Activated B cell treated with CpG ODN at 0.5 μM for 24 hours (primary cell): Measurements from ENCODE around the gene TRRAP. TPM values are rescaled to one million over a fixed set of nuclear protein-coding genes. Genes with fewer than 3 reads are reported as not detected.

Experiments
- ATAC-seq: fragments of 200-7000 bp; cut with Tn5 transposase; one replicate; pipeline ENCODE4 v1.10.0; 2021; ENCODE audit warnings: low read depth, mild to moderate bottlenecking, moderate library complexity
- CTCF ChIA-PET: fragments of 350-600 bp; sonication (Branson Sonifier 250); formaldehyde crosslinking; loops from one replicate; lab custom pipeline; 2021; ENCODE audit warnings: antibody characterized with exemption; lab: Charles Lee
- POLR2A ChIA-PET: fragments of 350-600 bp; sonication (Branson Sonifier 250); formaldehyde crosslinking; loops from one replicate; lab custom pipeline; 2021; ENCODE audit warnings: antibody characterized with exemption; lab: Charles Lee
- DNase-seq: peaks from one replicate; pipeline ENCODE4 v3.0.0; 2022
- H3K27ac Mint-ChIP-seq: one replicate; pipeline ENCODE4 v1.8.0; 2020; ENCODE audit warnings: mixed read lengths
- H3K27me3 Mint-ChIP-seq: one replicate; pipeline ENCODE4 v1.8.0; 2021; ENCODE audit warnings: mixed read lengths
- H3K36me3 Mint-ChIP-seq: one replicate; pipeline ENCODE4 v1.8.0; 2021; ENCODE audit warnings: low read depth, mixed read lengths
- H3K4me1 Mint-ChIP-seq: one replicate; pipeline ENCODE4 v1.8.0; 2021; ENCODE audit warnings: mixed read lengths
- H3K4me3 Mint-ChIP-seq: one replicate; pipeline ENCODE4 v1.8.0; 2020; ENCODE audit warnings: mild to moderate bottlenecking, mixed read lengths
- H3K9me3 Mint-ChIP-seq: one replicate; pipeline ENCODE4 v1.8.0; 2020; ENCODE audit warnings: mixed read lengths
- CTCF ChIP-seq: fragments of 200-600 bp; IDR thresholded peaks from one replicate; pipeline ENCODE4 v1.8.0; 2022; ENCODE audit warnings: antibody characterized with exemption, mild to moderate bottlenecking
- intact Hi-C: fragments of 100-400 bp; cut with micrococcal nuclease; formaldehyde crosslinking; loops from one replicate; pipeline ENCODE4 v1.15.1; 2024
- total RNA-seq: library from RNA; stranded (reverse); gene quantifications from 2 replicates; pipeline ENCODE4 v1.2.3, GENCODE V29; 2022

TRRAP gene
- total RNA-seq, 1 donor from 2014 or later, result 77.9 TPM

GRCh38 chr7:98874942-98875341 lies 3.4 kb upstream of the TRRAP start:
- Mint-ChIP-seq H3K27me3 (peaks cover 5% of the 10 kb centered on the region), H3K4me1 (peaks cover 22% of the 10 kb centered on the region), H3K9me3 (no peaks in the 10 kb centered on the region), H3K36me3 (peaks cover 4% of the 10 kb centered on the region), H3K27ac (no peak overlapping the region), H3K4me3 (no peak overlapping the region)
- ATAC-seq (no peak), DNase-seq (no peak)
- ChIA-PET POLR2A (no interaction called here), CTCF (interaction anchor here (1.0 kb wide), 1 partner anchor 43 kb away, joined by 3 read pairs; no protein-coding TSS in a partner anchor)
- intact Hi-C loops, result loop anchor here (10.0 kb wide), 3 partner anchors 560 to 770 kb away; partner anchors contain the start of genes FAM200A, LMTK2 and ZNF655
- TF ChIP-seq CTCF, result no peak

GRCh38 chr7:98875501-98875900 lies 2.8 kb upstream of the TRRAP start:
- Mint-ChIP-seq H3K27ac (no peak overlapping the region), H3K4me1 (peaks cover 24% of the 10 kb centered on the region), H3K36me3 (peaks cover 4% of the 10 kb centered on the region), H3K27me3 (peaks cover 3% of the 10 kb centered on the region), H3K9me3 (no peaks in the 10 kb centered on the region), H3K4me3 (no peak overlapping the region)
- ChIA-PET POLR2A (no interaction called here), CTCF (no interaction called here)
- DNase-seq, result no peak
- ATAC-seq, result no peak
- TF ChIP-seq CTCF, result no peak
- intact Hi-C loops, result loop anchor here (10.0 kb wide), 3 partner anchors 561 to 771 kb away; partner anchors contain the start of genes FAM200A, LMTK2 and ZNF655

- intact Hi-C loops, result loop anchor here (10.0 kb wide), 3 partner anchors 562 to 772 kb away; partner anchors contain the start of genes FAM200A, LMTK2 and ZNF655
- ATAC-seq (no peak), DNase-seq (no peak)
- Mint-ChIP-seq H3K4me3 (peak overlapping the region; percentile 61), H3K4me1 (peaks cover 19% of the 10 kb centered on the region), H3K36me3 (peaks cover 12% of the 10 kb centered on the region), H3K27ac (no peak overlapping the region), H3K27me3 (peaks cover 3% of the 10 kb centered on the region), H3K9me3 (no peaks in the 10 kb centered on the region)
- ChIA-PET POLR2A (interaction anchor here (0.7 kb wide), 1 partner anchor 81 kb away, joined by 3 read pairs; no protein-coding TSS in a partner anchor), CTCF (no interaction called here)
- TF ChIP-seq CTCF, result no peak
Observed at GRCh38 chr7:98877146-98877545, 1.2 kb upstream of the TRRAP start.

GRCh38 chr7:98877692-98878364 lies 504 bp upstream of the TRRAP start:
- TF ChIP-seq CTCF, result no peak
- peaks cover 19% of the 10 kb centered on the region for H3K4me1 Mint-ChIP-seq
- no peak overlapping the region for H3K27ac Mint-ChIP-seq
- peaks cover 3% of the 10 kb centered on the region for H3K27me3 Mint-ChIP-seq
- DNase-seq, result no peak
- intact Hi-C loops, result loop anchor here (2.0 to 10.0 kb wide), 7 partner anchors 37 to 1761 kb away; partner anchors contain the start of genes BRI3, FAM200A, LMTK2 and SDHAF3
- peak overlapping the region; percentile 61 for H3K4me3 Mint-ChIP-seq
- peaks cover 19% of the 10 kb centered on the region for H3K36me3 Mint-ChIP-seq
- H3K9me3 Mint-ChIP-seq, result no peaks in the 10 kb centered on the region
- POLR2A ChIA-PET, result interaction anchor here (0.7 to 2.5 kb wide), 10 partner anchors 8 to 1005 kb away, joined by 3 to 27 read pairs (median 4); partner anchors contain the start of genes ARPC1A, ARPC1B, BAIAP2L1 and BUD31
- CTCF ChIA-PET, result interaction anchor here (0.6 to 1.5 kb wide), 3 partner anchors 41 to 668 kb away, joined by 3 to 5 read pairs (median 4); no protein-coding TSS in a partner anchor
- no peak for ATAC-seq
